GM12874 (cell line): ENCODE data around the gene RABGGTA.

Source experiments
- CTCF ChIP-seq: IDR thresholded peaks from 2 replicates; pipeline ENCODE4 v1.5.1; 2011; ENCODE audit warnings: low read depth, mild to moderate bottlenecking, control low read depth, low read length, moderate library complexity; ENCODE audit not compliant: insufficient read depth

Gene RABGGTA

GRCh38 chr14:24260780-24261157 lies 10.6 kb downstream of the RABGGTA start:
- TF ChIP-seq CTCF = no peak

DNA sequence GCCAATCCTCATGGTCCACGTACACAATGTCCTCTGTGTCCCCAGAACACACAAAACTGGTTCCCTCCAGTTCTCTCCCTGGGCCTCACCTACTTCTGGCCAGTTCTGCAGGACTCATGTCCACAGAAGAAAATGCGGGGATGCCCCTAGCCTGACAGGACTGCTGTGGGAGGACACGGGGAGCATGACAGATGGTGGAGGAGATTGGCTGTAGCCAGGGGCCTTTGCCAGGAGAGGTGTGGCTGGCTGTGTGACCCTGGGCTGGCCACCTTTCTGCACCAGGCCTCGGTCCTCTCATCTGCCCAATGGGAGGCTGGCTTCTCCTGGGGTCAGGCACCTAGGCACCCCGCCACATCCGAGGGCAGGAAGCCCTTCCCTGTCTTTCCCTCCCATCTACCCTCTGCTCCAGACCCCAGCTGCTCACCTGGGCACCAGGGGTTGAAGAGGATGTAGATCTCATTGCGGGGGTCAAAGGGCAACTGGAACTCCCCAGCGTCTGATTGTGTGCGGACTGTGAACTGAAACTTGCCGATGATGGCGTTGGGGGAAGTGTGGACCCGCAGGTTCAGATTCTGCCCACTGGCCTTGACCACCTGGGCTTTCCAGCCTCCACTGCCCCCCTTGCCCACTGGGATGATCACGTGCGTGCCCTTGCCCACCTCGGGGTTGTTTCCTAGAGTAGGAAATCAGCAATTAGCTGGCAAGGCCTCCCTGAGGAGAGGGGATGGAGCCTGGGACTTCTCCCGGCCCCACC lies 11.2 kb downstream of the RABGGTA start:
- no peak for TF ChIP-seq CTCF

DNA sequence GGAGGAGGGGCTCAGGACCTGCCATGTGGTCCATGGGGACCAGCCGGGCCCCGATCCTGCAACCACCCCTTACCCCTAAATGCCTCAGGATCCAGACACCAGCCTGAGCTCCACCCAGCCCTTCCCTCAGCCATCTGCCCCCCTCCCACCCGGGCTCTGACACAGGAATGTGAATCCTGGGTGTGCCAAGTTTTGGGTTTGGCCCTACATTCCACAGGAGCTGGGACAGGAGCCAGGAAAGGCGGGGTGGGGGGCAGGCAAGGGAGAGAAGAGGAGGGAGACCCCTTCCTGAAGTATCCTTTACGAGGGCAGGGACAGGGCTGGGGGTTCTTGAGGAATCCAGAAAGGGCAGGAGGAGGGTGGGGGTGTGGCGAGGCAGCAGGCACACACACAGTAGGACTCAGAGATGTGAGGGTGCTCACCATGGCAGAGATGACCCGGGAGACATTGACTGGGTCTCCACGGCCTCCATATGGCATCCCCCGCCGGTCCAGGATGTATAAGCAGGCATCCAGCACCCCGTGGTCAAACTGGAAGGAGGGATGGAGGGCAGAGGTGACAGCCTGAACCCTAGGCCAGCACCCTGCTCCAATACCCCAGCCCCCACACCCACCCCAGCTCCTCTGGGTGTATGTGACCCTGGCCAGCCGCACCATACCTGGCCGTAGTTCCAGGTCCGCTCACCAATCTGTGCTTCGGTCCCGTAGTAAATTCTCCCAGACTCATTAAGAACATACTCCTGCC lies 11.9 kb downstream of the RABGGTA start:
- no peak for TF ChIP-seq CTCF

DNA sequence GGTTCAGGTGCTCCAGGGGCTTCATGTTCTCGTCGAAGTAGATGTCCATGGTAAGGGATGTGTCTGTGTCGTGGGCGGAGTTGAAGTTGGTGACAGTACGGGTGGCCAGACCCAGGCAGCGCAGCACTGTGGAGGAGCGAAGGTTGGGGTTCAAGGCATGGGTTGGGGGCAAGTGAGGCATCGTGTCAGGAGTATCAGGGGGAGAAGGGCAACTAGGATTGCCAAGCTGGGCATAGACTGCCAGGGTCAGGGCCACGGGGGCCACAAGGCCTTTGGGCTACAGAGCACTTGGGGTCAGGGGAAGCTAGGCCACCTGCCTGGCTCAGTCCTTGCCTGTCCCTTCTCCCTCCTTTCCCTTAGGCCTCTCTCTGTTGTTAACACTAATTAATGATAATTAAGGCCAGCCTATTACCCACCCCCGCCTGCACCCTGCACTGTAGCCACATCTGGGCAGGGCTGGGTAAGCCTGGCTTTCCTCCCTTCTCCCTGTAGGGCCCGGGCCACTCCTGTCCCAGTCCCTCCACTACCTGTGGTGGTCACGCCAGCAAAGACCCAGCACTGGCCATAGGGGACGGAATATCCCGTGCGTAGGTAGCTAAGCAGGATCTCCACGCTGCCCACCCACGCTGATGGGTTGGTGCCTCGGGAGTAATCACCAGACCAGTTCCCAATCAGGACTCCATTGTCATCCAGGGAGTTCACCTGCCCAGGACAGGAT lies 12.7 kb downstream of the RABGGTA start:
- TF ChIP-seq CTCF = no peak

DNA sequence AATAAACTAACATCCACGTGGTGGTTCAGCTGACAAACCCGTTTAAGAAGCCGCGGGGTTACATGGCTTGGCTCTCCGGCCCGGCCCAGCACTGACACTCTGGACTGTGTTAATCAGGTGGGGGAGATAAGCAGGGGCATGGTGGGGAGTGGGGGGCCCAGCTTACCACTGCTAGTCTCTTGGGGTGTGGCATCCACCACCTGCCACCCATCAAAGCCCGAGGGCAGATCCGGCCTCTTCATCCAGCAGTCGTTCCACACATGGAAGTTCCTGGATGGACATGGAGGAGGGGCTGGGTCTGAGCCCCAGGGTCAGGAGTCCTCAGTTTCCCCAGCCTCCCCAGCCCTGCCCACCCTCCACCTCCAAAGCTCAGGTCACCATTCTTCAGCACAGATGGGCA lies 13.3 kb downstream of the RABGGTA start:
- no peak for TF ChIP-seq CTCF

DNA sequence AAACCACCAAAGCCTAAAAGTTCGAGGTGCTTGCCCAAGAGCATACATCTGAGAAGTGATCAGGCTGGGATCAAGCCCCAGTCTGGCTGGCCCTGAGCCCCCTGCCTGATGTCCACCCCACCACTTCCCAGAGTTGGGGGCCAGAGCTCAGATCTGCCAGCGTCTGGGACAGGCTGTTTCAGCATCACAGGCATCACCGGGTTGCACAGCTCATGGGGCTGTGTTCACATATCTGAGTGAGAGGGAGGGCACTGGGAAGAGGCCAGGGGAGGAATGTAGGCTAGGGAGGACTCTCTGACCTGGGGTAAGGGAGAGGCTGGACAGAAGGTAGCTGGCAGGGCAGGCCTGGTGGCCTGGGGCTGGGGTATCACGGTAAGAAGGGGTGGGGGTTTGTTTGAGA lies 14.4 kb downstream of the RABGGTA start:
- no peak for TF ChIP-seq CTCF
